ENCODE measurements around the gene COL4A4.

The COL4A4 gene

GRCh38 chr2:227029426-227030105 is 134.4 kb downstream of the COL4A4 start:
- no peak for DNase-seq

GRCh38 chr2:227025510-227025909 is 138.5 kb downstream of the COL4A4 start:
- no peak for DNase-seq

GRCh38 chr2:227022608-227023007 is 141.4 kb downstream of the COL4A4 start:
- no peak for DNase-seq

GRCh38 chr2:227020416-227020815 is 143.6 kb downstream of the COL4A4 start:
- DNase-seq = no peak

GRCh38 chr2:227016894-227017293 is 147.1 kb downstream of the COL4A4 start:
- DNase-seq = no peak

GRCh38 chr2:227013881-227014280 is 150.1 kb downstream of the COL4A4 start:
- DNase-seq = no peak

- no peak for DNase-seq
Measured at GRCh38 chr2:227013330-227013729, 150.7 kb downstream of the COL4A4 start.

GRCh38 chr2:227010433-227010832 is 153.6 kb downstream of the COL4A4 start:
- DNase-seq = no peak

- DNase-seq = no peak
Measured at GRCh38 chr2:227007940-227008339, 156.1 kb downstream of the COL4A4 start.

GRCh38 chr2:227007148-227007547 is 156.9 kb downstream of the COL4A4 start:
- no peak for DNase-seq

GRCh38 chr2:227006189-227006897 is 157.7 kb downstream of the COL4A4 start:
- DNase-seq = no peak

GRCh38 chr2:227004482-227004881 is 159.5 kb downstream of the COL4A4 start:
- no peak for DNase-seq

GRCh38 chr2:227000123-227000522 is 163.9 kb downstream of the COL4A4 start:
- DNase-seq = no peak

GRCh38 chr2:226999661-227000060 is 164.3 kb downstream of the COL4A4 start:
- no peak for DNase-seq

GRCh38 chr2:226995625-226996041 is 168.4 kb downstream of the COL4A4 start:
- peak; percentile 38 for DNase-seq

- DNase-seq = no peak
Measured at GRCh38 chr2:226994775-226995174, 169.2 kb downstream of the COL4A4 start.

- DNase-seq = no peak
Measured at GRCh38 chr2:226993171-226993570, 170.8 kb downstream of the COL4A4 start.

GRCh38 chr2:226991663-226992062 is 172.3 kb downstream of the COL4A4 start:
- no peak for DNase-seq

- no peak for DNase-seq
Measured at GRCh38 chr2:226985583-226985946, 178.4 kb downstream of the COL4A4 start.

GRCh38 chr2:226984750-226985582 is 179.0 kb downstream of the COL4A4 start:
- no peak for DNase-seq

- DNase-seq = no peak
Measured at GRCh38 chr2:226983895-226984749, 179.9 kb downstream of the COL4A4 start.

- no peak for DNase-seq
Measured at GRCh38 chr2:226981791-226982326, 182.1 kb downstream of the COL4A4 start.

Data from 8988T (cell line).